GM18873 (cell line): ENCODE data around the gene ROR1.

Experiments used
- ATAC-seq: cut with Tn5 transposase; IDR thresholded peaks from one replicate; pipeline ENCODE4 v1.9.1; 2021; ENCODE audit warnings: mild to moderate bottlenecking, moderate library complexity, moderate number of reproducible peaks; ENCODE audit not compliant: unreplicated experiment, low FRiP score

The ROR1 gene

GRCh38 chr1:63901094-63901493, 127.3 kb downstream of the ROR1 start:
- ATAC-seq, result no peak

GRCh38 chr1:63902844-63903589, 129.2 kb downstream of the ROR1 start:
- ATAC-seq, result no peak

DNA sequence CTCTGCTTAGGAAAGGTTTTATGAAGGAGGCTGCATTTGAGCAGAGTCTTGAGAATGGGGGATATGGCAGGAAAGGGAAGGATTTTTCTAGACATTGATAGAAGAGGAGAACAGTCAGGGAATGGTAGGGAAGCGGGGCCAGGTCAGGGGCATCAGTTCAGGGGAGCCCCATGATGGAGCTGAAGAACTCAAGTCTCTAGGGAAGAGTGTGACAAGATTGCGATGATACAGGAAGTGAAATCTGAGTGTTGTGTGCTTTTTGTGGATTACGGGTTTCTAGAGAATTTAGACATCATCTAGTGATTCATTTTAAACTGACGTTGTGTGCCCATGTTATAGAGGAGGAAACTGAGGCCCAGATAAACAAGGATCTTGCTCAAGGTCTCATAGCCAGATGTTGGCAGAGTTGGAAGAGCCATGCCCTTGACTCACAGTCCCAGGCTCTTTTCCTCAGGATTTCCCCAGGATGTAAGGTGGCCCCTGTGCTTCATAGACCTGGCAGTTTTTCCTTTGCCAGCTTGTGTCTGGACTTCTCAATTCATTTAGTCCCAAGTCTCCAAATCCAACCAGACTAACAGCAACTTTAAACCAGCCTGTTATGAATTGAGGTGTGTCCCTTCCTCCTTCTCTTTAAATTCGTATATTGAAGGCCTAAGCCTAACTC, 130.3 kb downstream of the ROR1 start:
- no peak for ATAC-seq

DNA sequence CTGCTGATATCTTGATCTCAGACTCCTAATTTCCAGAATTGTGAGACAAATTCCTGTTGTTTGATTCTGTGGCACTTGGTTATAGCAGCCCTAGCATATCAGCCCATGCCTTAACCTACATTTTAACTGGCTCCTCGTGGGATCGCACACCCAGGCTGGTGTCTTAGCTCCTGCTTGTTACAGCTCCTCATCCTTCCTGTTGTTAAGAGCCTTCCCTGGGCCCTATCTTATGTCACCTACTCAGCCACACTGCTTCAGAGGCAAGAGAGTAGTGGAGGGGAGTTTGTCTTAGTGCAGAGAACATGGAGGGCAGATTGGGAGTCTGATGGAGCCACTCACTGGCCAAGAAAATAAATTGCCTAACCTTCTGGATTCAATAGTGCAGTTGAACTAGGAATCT, 131.0 kb downstream of the ROR1 start:
- no peak for ATAC-seq

DNA sequence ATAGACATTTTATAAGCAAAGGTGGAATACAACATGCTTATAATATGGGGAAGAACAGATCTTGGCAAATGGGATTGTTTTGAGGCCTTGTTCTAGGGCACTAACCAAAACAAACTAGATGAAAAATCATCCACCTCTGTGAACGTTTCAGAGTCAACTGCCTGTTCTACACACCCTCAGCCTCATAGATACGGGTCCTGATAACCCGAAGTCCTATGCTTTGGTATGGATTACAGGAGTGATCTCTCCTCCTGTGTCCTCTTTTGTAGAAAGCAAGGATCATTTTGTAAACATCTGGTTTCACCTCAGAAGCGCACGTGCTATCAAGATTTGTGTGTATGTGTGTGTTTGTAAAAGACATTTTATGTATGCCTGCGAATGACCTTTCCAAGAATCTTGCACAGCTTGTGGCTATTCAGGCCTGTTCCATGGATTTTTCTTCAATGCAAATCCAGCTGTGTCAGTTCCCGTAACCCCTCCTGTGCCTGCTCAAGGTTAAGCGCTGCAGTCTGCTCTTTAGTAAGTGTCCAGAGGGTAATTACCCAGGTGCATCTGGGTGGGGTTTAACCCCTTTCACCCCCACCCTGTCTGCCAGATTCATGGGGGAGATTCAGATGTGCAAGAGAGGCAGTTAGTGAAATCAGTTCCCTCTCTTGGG, 132.4 kb downstream of the ROR1 start:
- no peak for ATAC-seq

DNA sequence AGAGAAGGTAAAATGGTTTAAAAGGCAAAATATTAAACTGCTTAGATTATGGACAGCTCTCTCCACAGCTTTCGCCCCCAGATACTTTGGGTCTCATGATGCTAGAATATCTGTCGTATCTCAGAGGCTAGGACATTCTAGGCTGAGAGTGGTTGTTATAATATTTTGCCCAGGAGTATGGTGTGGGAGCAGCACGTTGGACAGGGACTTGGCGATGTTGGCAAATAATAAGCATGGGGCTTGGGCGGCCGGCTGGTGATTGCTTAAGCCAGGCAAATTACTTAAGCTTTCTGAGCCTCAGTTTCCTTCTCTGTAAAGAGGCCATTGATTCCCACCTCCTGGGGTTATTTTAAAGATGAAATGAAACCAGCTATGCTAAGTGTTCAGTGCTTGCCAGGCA, 133.2 kb downstream of the ROR1 start:
- no peak for ATAC-seq

GRCh38 chr1:63908016-63908415, 134.2 kb downstream of the ROR1 start:
- ATAC-seq, result no peak

DNA sequence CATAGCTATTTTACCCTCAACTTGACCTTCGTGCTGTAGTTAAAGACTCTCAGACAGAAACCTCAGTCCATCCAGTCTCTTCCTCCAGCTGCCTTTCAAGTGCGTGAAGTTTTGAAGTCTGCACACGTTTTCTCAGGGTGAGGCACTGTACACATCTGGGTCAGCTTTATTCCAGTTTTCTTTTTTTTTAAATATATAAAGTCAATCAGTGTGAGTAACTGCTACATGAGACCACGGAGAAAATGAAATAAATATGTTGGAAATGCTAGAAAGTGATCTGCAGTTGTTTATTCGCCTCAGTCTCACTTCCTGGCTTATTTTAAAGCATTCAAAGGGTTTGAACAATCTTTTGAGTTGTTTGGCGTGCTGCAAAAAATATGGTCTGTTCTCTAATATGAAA, 135.7 kb downstream of the ROR1 start:
- no peak for ATAC-seq

- no peak for ATAC-seq
Observed at GRCh38 chr1:63911049-63911448, 137.2 kb downstream of the ROR1 start.

DNA sequence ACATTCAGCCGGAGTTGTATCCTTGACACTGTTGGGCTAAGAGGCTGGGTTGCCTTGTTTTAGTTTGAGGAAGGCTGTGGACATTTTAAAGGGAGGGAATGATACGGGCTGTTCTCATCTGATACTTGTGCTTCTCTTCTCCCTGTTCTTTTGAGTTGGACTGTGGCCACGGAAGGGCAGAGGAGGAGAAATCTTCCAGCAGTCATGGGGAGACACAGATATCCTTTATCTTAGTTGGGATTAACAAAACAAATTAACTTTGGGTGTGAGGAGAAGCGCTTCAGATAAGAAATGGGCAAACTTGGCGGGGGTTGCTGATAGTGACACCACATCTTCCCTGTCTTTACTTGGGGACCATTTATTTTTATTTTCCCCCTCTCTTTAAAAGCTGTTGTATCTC, 138.8 kb downstream of the ROR1 start:
- no peak for ATAC-seq

DNA sequence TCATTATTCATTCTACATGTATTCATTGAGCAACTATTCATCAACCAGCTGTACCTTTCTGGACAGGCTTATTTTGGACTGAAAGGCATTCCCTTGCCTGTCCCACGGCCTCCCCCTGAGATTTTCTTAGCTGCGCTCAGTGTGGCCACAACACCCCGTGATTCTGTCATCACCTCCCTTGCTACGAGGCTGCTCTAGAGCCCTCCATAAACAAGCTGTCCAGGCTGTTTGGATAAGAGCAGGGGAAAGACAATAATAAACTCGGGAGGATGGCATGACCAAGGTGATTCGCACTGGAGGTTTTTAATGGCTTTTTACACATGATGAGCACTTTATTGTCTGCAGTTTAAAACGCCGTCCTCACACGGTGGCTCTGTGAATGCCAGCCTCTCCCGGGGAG, 139.7 kb downstream of the ROR1 start:
- ATAC-seq, result no peak

DNA sequence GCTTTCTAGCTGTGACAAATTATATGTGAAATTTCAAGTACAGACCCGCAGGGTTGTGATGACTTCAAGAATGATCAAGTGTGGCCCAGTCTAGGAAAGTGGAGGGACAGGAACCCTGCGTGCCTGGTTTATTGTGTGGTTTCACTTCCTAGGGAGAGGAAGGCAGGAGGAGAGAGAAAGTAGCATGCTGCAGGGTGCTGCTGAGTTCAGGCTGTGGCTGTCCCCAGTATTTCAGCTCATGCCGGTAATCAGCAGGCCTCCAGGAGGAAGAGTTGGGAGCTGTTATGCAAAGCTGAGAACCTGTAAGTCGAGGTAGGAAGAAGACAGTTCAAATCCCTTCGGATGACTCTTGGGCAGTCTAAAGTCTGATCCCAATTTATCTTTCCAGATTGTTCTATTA, 140.4 kb downstream of the ROR1 start:
- no peak for ATAC-seq

GRCh38 chr1:63914706-63915105, 140.9 kb downstream of the ROR1 start:
- no peak for ATAC-seq

- no peak for ATAC-seq
Observed at GRCh38 chr1:63915121-63915520, 141.3 kb downstream of the ROR1 start.

- ATAC-seq, result no peak
Observed at GRCh38 chr1:63916485-63917360, 142.9 kb downstream of the ROR1 start.

DNA sequence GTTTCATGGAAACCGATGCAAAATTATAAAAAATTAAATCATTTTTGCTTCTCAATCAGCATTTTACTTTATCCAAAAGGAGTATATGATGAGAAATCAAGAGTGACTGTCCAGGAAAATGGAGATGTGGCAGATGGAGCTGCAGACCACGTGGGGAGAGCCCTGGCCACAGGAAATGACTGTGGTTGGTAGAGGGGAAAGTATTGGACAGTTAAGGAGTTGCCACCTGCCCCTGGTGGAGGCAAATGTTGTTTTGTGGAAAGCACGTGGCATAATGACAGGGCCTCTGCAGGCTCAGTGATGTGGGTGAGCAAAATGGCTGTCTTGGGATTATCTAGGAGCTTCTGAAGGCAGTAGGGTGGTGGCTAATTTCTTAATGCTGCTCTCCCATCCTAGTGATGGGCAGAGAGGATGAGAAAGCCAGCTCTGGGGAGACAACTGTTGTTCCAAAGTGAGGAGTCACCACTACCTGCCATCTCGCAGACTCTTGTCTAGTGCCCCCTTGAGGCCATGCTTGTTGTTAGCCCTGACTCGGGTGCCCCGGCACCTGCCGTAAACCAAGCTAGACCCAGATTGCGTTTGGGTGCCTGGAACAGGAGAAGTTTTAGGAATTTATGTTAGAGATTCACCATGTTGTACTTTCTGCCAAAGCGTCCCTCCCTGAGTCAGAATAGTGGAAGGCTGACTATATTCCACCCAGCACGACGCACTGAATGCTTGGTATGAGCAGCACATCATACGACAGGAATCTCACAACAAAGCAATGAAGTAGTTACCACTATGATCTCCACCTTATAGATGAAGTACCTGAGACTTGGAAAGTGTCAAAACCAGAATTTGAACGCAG, 144.0 kb downstream of the ROR1 start:
- ATAC-seq, result no peak

- ATAC-seq, result no peak
Observed at GRCh38 chr1:63918418-63918945, 144.7 kb downstream of the ROR1 start.

DNA sequence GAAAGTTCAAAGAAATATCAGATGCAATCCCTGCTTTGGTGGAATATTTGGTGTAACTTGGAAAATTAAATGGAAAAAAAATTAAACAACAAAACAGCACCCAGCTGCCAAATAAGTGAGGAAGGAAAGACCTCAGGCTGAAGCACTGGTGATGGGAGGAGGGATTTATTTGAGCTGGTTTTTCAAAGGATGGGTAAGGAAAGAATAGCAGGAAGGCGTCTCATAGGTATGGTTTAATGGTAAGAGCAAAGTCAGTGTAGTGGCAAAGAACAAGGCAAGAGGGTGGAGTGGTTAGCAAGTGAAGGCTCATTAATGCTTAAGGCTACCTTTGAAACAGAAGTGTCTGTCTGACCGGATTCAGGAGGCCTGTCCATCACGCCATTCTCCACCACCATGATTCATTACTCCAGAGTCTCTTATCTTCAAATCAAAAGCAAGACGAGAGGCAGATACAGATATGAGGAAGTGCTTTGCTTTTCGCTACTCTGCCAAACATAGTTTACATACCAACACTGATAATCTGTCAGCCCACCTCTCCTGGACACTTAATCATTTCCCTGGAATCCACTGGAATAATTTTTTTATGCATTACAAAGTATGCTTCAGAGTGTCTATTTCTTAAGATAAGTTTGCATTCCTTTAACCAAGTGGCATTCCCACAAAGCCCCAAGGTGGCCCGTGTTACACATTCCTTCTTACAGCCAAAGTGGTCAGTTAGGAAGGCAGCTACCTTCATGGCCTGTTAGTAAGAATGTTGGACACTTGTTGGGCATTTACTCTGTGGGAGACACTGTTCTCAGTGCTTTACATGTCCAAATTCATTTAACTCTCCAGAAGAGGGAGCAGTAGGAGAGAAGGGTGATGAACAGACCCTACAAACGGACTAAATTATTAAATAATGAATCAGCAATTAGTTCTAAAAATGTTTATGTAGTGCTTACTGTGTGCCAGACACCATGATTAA, 146.6 kb downstream of the ROR1 start:
- ATAC-seq, result no peak

- ATAC-seq, result no peak
Observed at GRCh38 chr1:63921359-63921758, 147.5 kb downstream of the ROR1 start.
